SHP77 (cell line): ENCODE data around the gene NEK7.

Experiments
- DNase-seq, 2 experiments: peaks; one replicate each; lab custom pipeline; 2025; lab: John Stamatoyannopoulos, UW

The NEK7 gene

GRCh38 chr1:198350456-198350855 lies 193.7 kb downstream of the NEK7 start:
- no peak for DNase-seq

- DNase-seq: no peak
Observed at GRCh38 chr1:198352975-198353695, 196.3 kb downstream of the NEK7 start.

- DNase-seq: no peak
Observed at GRCh38 chr1:198357937-198358336, 201.1 kb downstream of the NEK7 start.

GRCh38 chr1:198359024-198359653 lies 202.3 kb downstream of the NEK7 start:
- DNase-seq: peak in 1 of 2 experiments; percentile 3

- DNase-seq: no peak
Observed at GRCh38 chr1:198360208-198360729, 203.5 kb downstream of the NEK7 start.

GRCh38 chr1:198361237-198361767 lies 204.5 kb downstream of the NEK7 start:
- no peak for DNase-seq

- DNase-seq: no peak
Observed at GRCh38 chr1:198363625-198364151, 206.9 kb downstream of the NEK7 start.

- no peak for DNase-seq
Observed at GRCh38 chr1:198364471-198364870, 207.7 kb downstream of the NEK7 start.

GRCh38 chr1:198367296-198367695 lies 210.5 kb downstream of the NEK7 start:
- DNase-seq: no peak

GRCh38 chr1:198370996-198371395 lies 214.2 kb downstream of the NEK7 start:
- DNase-seq: no peak
